SH-SY5Y (cell line): ENCODE data around the gene HPCAL1.

Experiments used
- GATA2 ChIP-seq: IDR thresholded peaks from 2 replicates; pipeline ENCODE4 v1.6.1; 2011; ENCODE audit warnings: mild to moderate bottlenecking, low read depth, low read length
- GATA3 ChIP-seq: IDR thresholded peaks from 2 replicates; pipeline ENCODE4 v1.6.1; 2011; ENCODE audit warnings: low read depth, mild to moderate bottlenecking, low read length, moderate library complexity

DNA sequence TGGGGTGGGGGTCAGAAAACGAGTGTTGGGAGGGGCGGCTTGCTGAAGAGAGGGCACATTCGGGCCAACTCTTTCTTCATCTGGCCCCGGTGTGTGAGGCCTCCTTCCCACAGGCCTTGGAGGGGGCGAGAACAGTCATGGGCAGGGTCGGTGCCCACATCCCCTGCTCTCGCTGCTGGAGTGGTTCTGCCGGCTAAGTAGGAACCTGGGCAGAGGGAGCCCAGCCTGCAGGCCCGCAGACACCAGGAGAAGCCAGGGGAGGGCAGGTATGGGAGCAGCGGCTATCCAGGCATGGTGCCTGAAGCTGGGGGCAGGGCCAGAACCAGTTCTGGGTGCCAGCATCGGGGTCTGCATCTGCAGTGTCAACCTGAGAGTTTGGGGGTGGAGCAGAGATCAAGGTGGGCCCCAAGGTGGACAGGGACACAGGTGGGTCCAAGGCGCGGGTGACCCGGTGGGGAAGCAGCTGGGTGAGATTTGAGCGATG, 46.6 kb upstream of the HPCAL1 start:
- TF ChIP-seq GATA2: no peak
- no peak for TF ChIP-seq GATA3
